K562 (cell line): ENCODE measurements around the gene PPA1. TPM values are rescaled to one million over a fixed set of nuclear protein-coding genes. Genes with fewer than 3 reads are reported as not detected.

Experiments used
- ATF1 ChIP-seq, 2 experiments: fragments of 450-650 bp in 1 of 2; IDR thresholded peaks; 2 replicates each; pipeline ENCODE4 v1.6.1; 2016; ENCODE audit warnings: missing compliant biosample characterization in 1 of 2, missing genetic modification characterization in 1 of 2
- ATF3 ChIP-seq, 2 experiments: fragments of 450-650 bp in 1 of 2; sonication (generic) in 1 of 2; formaldehyde crosslinking in 1 of 2; IDR thresholded peaks in 1 of 2; conservative IDR thresholded peaks in 1 of 2; 2 replicates each; pipeline versions ENCODE4 v1.6.1 to v1.8.1; 2016 to 2023; ENCODE audit warnings: mild to moderate bottlenecking in 2 of 2, moderate library complexity in 2 of 2, inconsistent platforms in 1 of 2, missing genetic modification reagents in 1 of 2
- ATF7 ChIP-seq: fragments of 450-650 bp; IDR thresholded peaks from 2 replicates; pipeline ENCODE4 v1.7.1; 2014; ENCODE audit warnings: mild to moderate bottlenecking, moderate library complexity
- CCAR2 ChIP-seq: fragments of 200-400 bp; formaldehyde crosslinking; IDR thresholded peaks from 2 replicates; pipeline ENCODE4 v1.6.1; 2017; ENCODE audit warnings: mild to moderate bottlenecking, low read depth, low read length
- CTCFL ChIP-seq: IDR thresholded peaks from 2 replicates; pipeline ENCODE4 v1.6.1; 2011; ENCODE audit warnings: borderline replicate concordance, low read depth, mild to moderate bottlenecking, moderate library complexity, low read length; ENCODE audit not compliant: insufficient read depth, poor library complexity, severe bottlenecking
- E2F1 ChIP-seq: sonication (generic); formaldehyde crosslinking; IDR thresholded peaks from 2 replicates; pipeline ENCODE4 v1.8.1; 2023; ENCODE audit warnings: mild to moderate bottlenecking, missing genetic modification reagents, moderate library complexity
- ELK3 ChIP-seq: fragments of 450-650 bp; formaldehyde crosslinking; IDR thresholded peaks from 2 replicates; pipeline ENCODE4 v1.4.0; 2020; ENCODE audit warnings: mild to moderate bottlenecking
- HMGXB4 ChIP-seq: sonication (generic); formaldehyde crosslinking; IDR thresholded peaks from 2 replicates; pipeline ENCODE4 v1.8.1; 2023; ENCODE audit warnings: mild to moderate bottlenecking, missing genetic modification reagents
- MCM5 ChIP-seq: fragments of 450-650 bp; IDR thresholded peaks from 2 replicates; pipeline ENCODE4 v1.6.1; 2016; ENCODE audit warnings: low read depth
- ZNF655 ChIP-seq: fragments of 250-450 bp; sonication (Bioruptor Pico); IDR thresholded peaks from 2 replicates; pipeline ENCODE4 v1.5.0; 2021
- polyA plus RNA-seq, 8 experiments: library from polyadenylated mRNA; depleted of rRNA in 4 of 8; stranded (reverse) in 5 of 8; unstranded in 3 of 8; fragments of >200 nt; fragmentation: Nextera tagmentation in 2 of 8; fragmentation: Illumina TruSeq in 1 of 8; extraction: Ambion mirVana in 2 of 8; extraction: Trizol in 1 of 8; gene quantifications; 2 replicates each; pipeline versions ENCODE4 v1.2.1 to v1.2.3, GENCODE V29; 2011 to 2014; ENCODE audit warnings: inconsistent platforms in 1 of 8, missing spikeins in 1 of 8
- total RNA-seq, 7 experiments: library from RNA; depleted of rRNA in 6 of 7; stranded (reverse); fragments of >200 nt in 6 of 7; fragmentation: Illumina TruSeq in 2 of 7; extraction: Trizol in 2 of 7; gene quantifications; 2 replicates each; pipeline versions ENCODE4 v1.2.1 to v1.2.3, GENCODE V29; 2011 to 2021; ENCODE audit warnings: low replicate concordance in 1 of 7
- TF ChIP-seq, protein P1 (sequence below): sonication (generic); formaldehyde crosslinking; IDR thresholded peaks from 2 replicates; pipeline ENCODE4 v1.8.1; 2023; ENCODE audit warnings: mild to moderate bottlenecking, missing genetic modification reagents
- TF ChIP-seq, protein P2 (sequence below): fragments of 450-650 bp; IDR thresholded peaks from 2 replicates; pipeline ENCODE4 v1.6.1; 2016

The PPA1 gene
- total and polyA plus RNA-seq, 9 of the 15 experiments (the other 6 are each of a cell fraction or from before 2014, with no cell fraction given), result 301 to 635 (median 471) TPM

GRCh38 chr10:70267161-70267933 lies 34.1 kb upstream of the PPA1 start (continued):
- TF ChIP-seq, protein P1, sequence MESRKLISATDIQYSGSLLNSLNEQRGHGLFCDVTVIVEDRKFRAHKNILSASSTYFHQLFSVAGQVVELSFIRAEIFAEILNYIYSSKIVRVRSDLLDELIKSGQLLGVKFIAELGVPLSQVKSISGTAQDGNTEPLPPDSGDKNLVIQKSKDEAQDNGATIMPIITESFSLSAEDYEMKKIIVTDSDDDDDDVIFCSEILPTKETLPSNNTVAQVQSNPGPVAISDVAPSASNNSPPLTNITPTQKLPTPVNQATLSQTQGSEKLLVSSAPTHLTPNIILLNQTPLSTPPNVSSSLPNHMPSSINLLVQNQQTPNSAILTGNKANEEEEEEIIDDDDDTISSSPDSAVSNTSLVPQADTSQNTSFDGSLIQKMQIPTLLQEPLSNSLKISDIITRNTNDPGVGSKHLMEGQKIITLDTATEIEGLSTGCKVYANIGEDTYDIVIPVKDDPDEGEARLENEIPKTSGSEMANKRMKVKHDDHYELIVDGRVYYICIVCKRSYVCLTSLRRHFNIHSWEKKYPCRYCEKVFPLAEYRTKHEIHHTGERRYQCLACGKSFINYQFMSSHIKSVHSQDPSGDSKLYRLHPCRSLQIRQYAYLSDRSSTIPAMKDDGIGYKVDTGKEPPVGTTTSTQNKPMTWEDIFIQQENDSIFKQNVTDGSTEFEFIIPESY (CRISPR knock-in tag), result peak; percentile 45; the same call in 1 of the 2 replicates
- TF ChIP-seq ZNF655 (CRISPR knock-in tag), result no peak
- no peak for TF ChIP-seq CCAR2
- TF ChIP-seq HMGXB4 (CRISPR knock-in tag), result no peak
- no peak for TF ChIP-seq ELK3 (CRISPR knock-in tag)
- TF ChIP-seq, protein P2, sequence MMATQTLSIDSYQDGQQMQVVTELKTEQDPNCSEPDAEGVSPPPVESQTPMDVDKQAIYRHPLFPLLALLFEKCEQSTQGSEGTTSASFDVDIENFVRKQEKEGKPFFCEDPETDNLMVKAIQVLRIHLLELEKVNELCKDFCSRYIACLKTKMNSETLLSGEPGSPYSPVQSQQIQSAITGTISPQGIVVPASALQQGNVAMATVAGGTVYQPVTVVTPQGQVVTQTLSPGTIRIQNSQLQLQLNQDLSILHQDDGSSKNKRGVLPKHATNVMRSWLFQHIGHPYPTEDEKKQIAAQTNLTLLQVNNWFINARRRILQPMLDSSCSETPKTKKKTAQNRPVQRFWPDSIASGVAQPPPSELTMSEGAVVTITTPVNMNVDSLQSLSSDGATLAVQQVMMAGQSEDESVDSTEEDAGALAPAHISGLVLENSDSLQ, result no peak
- TF ChIP-seq E2F1 (CRISPR knock-in tag), result no peak
- peak; percentile 11 for TF ChIP-seq CTCFL
- no peak for TF ChIP-seq MCM5
- no peak for TF ChIP-seq ATF1 (CRISPR knock-in tag; IDR thresholded peaks at IDR 0.05)
- peak; percentile 25; the same call in 1 of the 2 replicates for TF ChIP-seq ATF1 (tag; IDR thresholded peaks at IDR 0.05)
- peak; percentile 13; the same call in 1 of the 2 replicates for TF ChIP-seq ATF7
- peak; percentile 82 for TF ChIP-seq ATF3 (IDR thresholded peaks at IDR 0.05)
- TF ChIP-seq ATF3 (CRISPR knock-in tag; conservative IDR thresholded peaks at IDR 0.05), result no peak
